Prostate gland (tissue), 2 donors: ENCODE measurements around the gene RNPEP.

Experiments used
- POLR2A ChIP-seq: fragments of 450-650 bp; IDR thresholded peaks from one replicate; pipeline ENCODE4 v1.6.1; 2016; ENCODE audit warnings: antibody characterized with exemption, mild to moderate bottlenecking
- POLR2AphosphoS5 ChIP-seq: sonication (generic); formaldehyde crosslinking; IDR thresholded peaks from one replicate; pipeline ENCODE4 v1.6.1; 2017; ENCODE audit warnings: antibody characterized with exemption
- TF ChIP-seq, protein P1 (sequence below), 4 experiments: fragments of 200-600 bp in 2 of 4; fragments of 450-650 bp in 2 of 4; sonication (generic) in 2 of 4; IDR thresholded peaks; 1 replicate in 3 of 4; 2 replicates in 1 of 4; pipeline ENCODE4 v1.5.1; 2016 to 2019; ENCODE audit warnings: antibody characterized with exemption in 4 of 4, mild to moderate bottlenecking in 2 of 4, moderate library complexity in 2 of 4

DNA sequence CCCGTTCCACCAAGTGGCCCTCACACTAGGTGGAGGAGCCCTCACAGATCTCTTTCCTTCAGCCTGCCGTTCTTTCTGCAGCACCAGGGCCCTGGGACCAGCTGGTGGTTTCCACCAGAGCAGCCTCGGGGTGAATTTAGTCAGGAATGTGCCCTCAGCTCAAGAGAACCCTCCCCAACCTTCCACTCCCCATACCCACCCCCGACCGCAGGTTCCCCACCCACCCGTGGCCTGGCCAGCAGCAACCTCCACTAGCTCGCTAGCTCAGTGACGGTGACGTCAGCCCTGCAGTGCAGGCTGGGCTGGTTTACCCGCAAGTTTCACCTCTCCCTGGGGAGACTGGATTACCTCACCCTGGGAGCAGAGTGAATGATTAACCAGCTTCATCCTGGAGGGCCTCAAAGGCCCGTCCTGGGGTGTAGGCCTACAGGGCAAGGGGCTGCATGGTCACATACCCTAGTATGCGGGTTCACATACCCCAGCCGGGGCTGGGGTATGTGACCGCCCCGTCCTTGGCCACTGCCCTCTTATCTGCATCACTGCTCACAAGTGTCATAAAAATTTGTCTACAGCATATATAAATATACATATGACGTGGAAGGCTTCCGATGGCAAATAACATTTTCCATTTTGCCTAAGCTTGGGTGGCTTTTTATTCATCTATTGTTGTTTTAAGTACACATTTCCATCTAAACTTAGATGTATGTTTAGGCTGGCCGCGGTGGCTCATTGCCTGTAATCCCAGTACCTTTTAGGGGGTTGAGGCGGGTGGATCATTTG lies 52.4 kb downstream of the RNPEP start:
- TF ChIP-seq POLR2A (no peak), POLR2AphosphoS5 (peak; percentile 91)
- TF ChIP-seq, protein P1, sequence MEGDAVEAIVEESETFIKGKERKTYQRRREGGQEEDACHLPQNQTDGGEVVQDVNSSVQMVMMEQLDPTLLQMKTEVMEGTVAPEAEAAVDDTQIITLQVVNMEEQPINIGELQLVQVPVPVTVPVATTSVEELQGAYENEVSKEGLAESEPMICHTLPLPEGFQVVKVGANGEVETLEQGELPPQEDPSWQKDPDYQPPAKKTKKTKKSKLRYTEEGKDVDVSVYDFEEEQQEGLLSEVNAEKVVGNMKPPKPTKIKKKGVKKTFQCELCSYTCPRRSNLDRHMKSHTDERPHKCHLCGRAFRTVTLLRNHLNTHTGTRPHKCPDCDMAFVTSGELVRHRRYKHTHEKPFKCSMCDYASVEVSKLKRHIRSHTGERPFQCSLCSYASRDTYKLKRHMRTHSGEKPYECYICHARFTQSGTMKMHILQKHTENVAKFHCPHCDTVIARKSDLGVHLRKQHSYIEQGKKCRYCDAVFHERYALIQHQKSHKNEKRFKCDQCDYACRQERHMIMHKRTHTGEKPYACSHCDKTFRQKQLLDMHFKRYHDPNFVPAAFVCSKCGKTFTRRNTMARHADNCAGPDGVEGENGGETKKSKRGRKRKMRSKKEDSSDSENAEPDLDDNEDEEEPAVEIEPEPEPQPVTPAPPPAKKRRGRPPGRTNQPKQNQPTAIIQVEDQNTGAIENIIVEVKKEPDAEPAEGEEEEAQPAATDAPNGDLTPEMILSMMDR (IDR thresholded peaks at IDR 0.05), result no peak
